ENCODE results near the gene GCLM. TPM values are rescaled to one million over a fixed set of nuclear protein-coding genes. Genes with fewer than 3 reads are reported as not detected.
"Not testable (repeated sequence)": the region's sequence is repeated elsewhere in the genome, so short reads cannot be mapped to it uniquely, and the experiment has no call there.

GCLM gene
- total RNA-seq, 1 experiment from 2014 or later = 34.4 TPM

GRCh38 chr1:93853940-93854339, 55.3 kb downstream of the GCLM start:
- TF ChIP-seq EZH2 (IDR thresholded peaks at IDR 0.05; ENCODE audit: borderline replicate concordance, low read depth, low read length, poor library complexity, severe bottlenecking) (no peak), CTCF (conservative IDR thresholded peaks at IDR 0.05; ENCODE audit: low read depth, low read length) (no peak)
- H3K27ac ChIP-seq (ENCODE audit: low read depth, low read length, poor library complexity, severe bottlenecking) = no peak overlapping the region
- CTCF ChIA-PET = no interaction called here
- BruUV-seq (replicated peaks) = no TSS peak
- H3K9me3 ChIP-seq (ENCODE audit: low read depth, low read length, poor library complexity, severe bottlenecking) = no peaks in the 10 kb centered on the region
- intact Hi-C loops (cut with micrococcal nuclease; ENCODE audit: unreplicated experiment) = no loop called here
- no peak for DNase-seq (ENCODE audit: low spot score)
- no peak overlapping the region for H3K4me3 ChIP-seq (ENCODE audit: low read depth, low read length, poor library complexity, severe bottlenecking)
- H3K4me1 ChIP-seq (ENCODE audit: insufficient read depth, low read length, poor library complexity, severe bottlenecking) = no peaks in the 10 kb centered on the region
- POLR2A ChIA-PET (ENCODE audit: low non-redundant PET) = interaction anchor here (0.6 kb wide), 1 partner anchor 557 kb away, joined by 3 read pairs; no protein-coding TSS in a partner anchor
- no peaks in the 10 kb centered on the region for H3K36me3 ChIP-seq (ENCODE audit: insufficient read depth, low read length, poor library complexity, severe bottlenecking)
- no peaks in the 10 kb centered on the region for H3K27me3 ChIP-seq (replicated peaks; ENCODE audit: insufficient read depth, low read depth, low read length, poor library complexity)

GRCh38 chr1:93851878-93852277, 57.4 kb downstream of the GCLM start:
- TF ChIP-seq EZH2 (IDR thresholded peaks at IDR 0.05; ENCODE audit: borderline replicate concordance, low read depth, low read length, poor library complexity, severe bottlenecking) = no peak
- POLR2A ChIA-PET (ENCODE audit: low non-redundant PET) = no interaction called here
- H3K4me1 ChIP-seq (ENCODE audit: insufficient read depth, low read length, poor library complexity, severe bottlenecking) = no peaks in the 10 kb centered on the region
- no peaks in the 10 kb centered on the region for H3K36me3 ChIP-seq (ENCODE audit: insufficient read depth, low read length, poor library complexity, severe bottlenecking)
- intact Hi-C loops (cut with micrococcal nuclease; ENCODE audit: unreplicated experiment) = no loop called here
- H3K27me3 ChIP-seq (replicated peaks; ENCODE audit: insufficient read depth, low read depth, low read length, poor library complexity) = no peaks in the 10 kb centered on the region
- no peak overlapping the region for H3K4me3 ChIP-seq (ENCODE audit: low read depth, low read length, poor library complexity, severe bottlenecking)
- no peak for DNase-seq (ENCODE audit: low spot score)
- H3K9me3 ChIP-seq (ENCODE audit: low read depth, low read length, poor library complexity, severe bottlenecking) = no peaks in the 10 kb centered on the region
- H3K27ac ChIP-seq (ENCODE audit: low read depth, low read length, poor library complexity, severe bottlenecking) = no peak overlapping the region
- CTCF ChIA-PET = interaction anchor here (1.4 kb wide), 1 partner anchor 222 kb away, joined by 5 read pairs; no protein-coding TSS in a partner anchor
- no TSS peak for BruUV-seq (replicated peaks)

GRCh38 chr1:93851327-93851712, 57.9 kb downstream of the GCLM start:
- Histone ChIP-seq H3K27ac (ENCODE audit: low read depth, low read length, poor library complexity, severe bottlenecking) (no peak overlapping the region), H3K4me3 (ENCODE audit: low read depth, low read length, poor library complexity, severe bottlenecking) (no peak overlapping the region), H3K4me1 (ENCODE audit: insufficient read depth, low read length, poor library complexity, severe bottlenecking) (no peaks in the 10 kb centered on the region), H3K36me3 (ENCODE audit: insufficient read depth, low read length, poor library complexity, severe bottlenecking) (no peaks in the 10 kb centered on the region), H3K9me3 (ENCODE audit: low read depth, low read length, poor library complexity, severe bottlenecking) (no peaks in the 10 kb centered on the region), H3K27me3 (replicated peaks; ENCODE audit: insufficient read depth, low read depth, low read length, poor library complexity) (no peaks in the 10 kb centered on the region)
- DNase-seq (ENCODE audit: low spot score) = no peak
- no peak for TF ChIP-seq CTCF (conservative IDR thresholded peaks at IDR 0.05; ENCODE audit: low read depth, low read length)
- TF ChIP-seq EZH2 (IDR thresholded peaks at IDR 0.05; ENCODE audit: borderline replicate concordance, low read depth, low read length, poor library complexity, severe bottlenecking) = no peak
- POLR2A ChIA-PET (ENCODE audit: low non-redundant PET) = no interaction called here
- no TSS peak for BruUV-seq (replicated peaks)
- intact Hi-C loops (cut with micrococcal nuclease; ENCODE audit: unreplicated experiment) = no loop called here
- CTCF ChIA-PET = interaction anchor here (1.4 kb wide), 1 partner anchor 222 kb away, joined by 5 read pairs; no protein-coding TSS in a partner anchor

- H3K9me3 ChIP-seq (ENCODE audit: low read depth, low read length, poor library complexity, severe bottlenecking); POLR2A ChIA-PET (ENCODE audit: low non-redundant PET); H3K36me3 ChIP-seq (ENCODE audit: insufficient read depth, low read length, poor library complexity, severe bottlenecking); intact Hi-C loops (cut with micrococcal nuclease; ENCODE audit: unreplicated experiment); H3K4me3 ChIP-seq (ENCODE audit: low read depth, low read length, poor library complexity, severe bottlenecking); BruUV-seq (replicated peaks); H3K27ac ChIP-seq (ENCODE audit: low read depth, low read length, poor library complexity, severe bottlenecking); H3K27me3 ChIP-seq (replicated peaks; ENCODE audit: insufficient read depth, low read depth, low read length, poor library complexity); H3K4me1 ChIP-seq (ENCODE audit: insufficient read depth, low read length, poor library complexity, severe bottlenecking): not testable (repeated sequence)
- CTCF ChIA-PET = interaction anchor here (1.4 kb wide), 1 partner anchor 221 kb away, joined by 5 read pairs; no protein-coding TSS in a partner anchor
- peak; percentile 63 for TF ChIP-seq CTCF (conservative IDR thresholded peaks at IDR 0.05; ENCODE audit: low read depth, low read length)
- DNase-seq (ENCODE audit: low spot score) = peak; percentile 60
Observed at GRCh38 chr1:93850687-93851326, 58.4 kb downstream of the GCLM start.
